ENCODE data around the gene POLD2. TPM values are rescaled to one million over a fixed set of nuclear protein-coding genes. Genes with fewer than 3 reads are reported as not detected.
A peak's percentile ranks its signal among the peaks of the same experiment; 100 is the strongest.

POLD2 gene
- total and polyA plus RNA-seq, 2 of the 4 experiments (the other 2 are of a cell fraction), result 142 to 163 TPM

GRCh38 chr7:44121761-44122420 lies 1.5 kb downstream of the POLD2 start:
- DNase-seq (no peak), ATAC-seq (ENCODE audit: low read depth) (no peak)
- Histone ChIP-seq H4K8ac (ENCODE audit: low read depth in 2 of 2, low read length in 2 of 2) (peak overlapping the region in 1 of 2 experiments; percentile 47; a peak in 1 of 4 replicates), H3K4ac (ENCODE audit: low read depth, low read length) (no peak overlapping the region), H3K9me3 (ENCODE audit: control insufficient read depth, insufficient read depth, low read length) (no peaks in the 10 kb centered on the region), H2AFZ (replicated peaks; ENCODE audit: low read length, poor library complexity) (no peak overlapping the region), H3K9me1 (ENCODE audit: insufficient read depth, low read length) (peaks cover 16% of the 10 kb centered on the region), H3K4me1 (ENCODE audit: control insufficient read depth, insufficient read depth, low read length) (peaks cover 6% of the 10 kb centered on the region), H3K36me3 (ENCODE audit: control insufficient read depth, insufficient read depth, low read length) (peaks cover 30% of the 10 kb centered on the region), H3K27me3 (ENCODE audit: control insufficient read depth, insufficient read depth, low read length) (no peaks in the 10 kb centered on the region), H3K18ac (ENCODE audit: low read depth, low read length) (no peak overlapping the region), H2BK5ac (ENCODE audit: low read depth, low read length, poor library complexity, severe bottlenecking) (no peak overlapping the region), H3K79me1 (ENCODE audit: low read depth in 1 of 2, low read length in 2 of 2) (peaks cover 17 to 52% of the 10 kb centered on the region in 2 experiments), H3K9ac (ENCODE audit: low read depth, low read length) (no peak overlapping the region), H3K4me3 (ENCODE audit: insufficient read depth, low read depth, low read length) (no peak overlapping the region), H2AK9ac (replicated peaks; ENCODE audit: low read depth, low read length, poor library complexity) (peak overlapping the region; percentile 62), H2BK15ac (ENCODE audit: low read depth, low read length) (no peak overlapping the region), H4K20me1 (ENCODE audit: insufficient read depth, low read length) (no peaks in the 10 kb centered on the region; the same call in 1 of the 2 replicates), H2BK120ac (ENCODE audit: low read depth, low read length) (no peak overlapping the region), H3K56ac (ENCODE audit: extremely low read depth, insufficient read depth, low read length) (no peak overlapping the region), H3K23ac (ENCODE audit: low read depth, low read length) (no peak overlapping the region; the same call in 1 of the 2 replicates), H3K4me2 (ENCODE audit: low read depth, low read length) (no peak overlapping the region), H2AK5ac (ENCODE audit: low read depth, low read length) (peak overlapping the region; percentile 32; the same call in 1 of the 2 replicates), H4K5ac (ENCODE audit: low read depth, low read length) (no peak overlapping the region), H4K91ac (ENCODE audit: insufficient read depth, low read depth, low read length) (no peak overlapping the region), H2BK20ac (ENCODE audit: low read depth, low read length) (no peak overlapping the region), H3K27ac (ENCODE audit: insufficient read depth, low read length) (no peak overlapping the region), H3K14ac (replicated peaks; ENCODE audit: low read depth, low read length) (0 out of 2 replicates have a peak overlapping the region, but pooled peaks have one; percentile 23)
- WGBS, 2 experiments (ENCODE audit: extremely low coverage in 2 of 2, insufficient read length in 1 of 2), result 95% methylated on average over 7 of the region's 12 CpGs; no CpG with 5 or more reads in 1 of the 2 experiments
- no TSS peak for BruUV-seq (replicated peaks)
- intact Hi-C loops (cut with micrococcal nuclease), result loop anchor here (2.0 kb wide), 1 partner anchor 39 kb away; the partner anchor contains the start of gene POLM
- in situ Hi-C loops (cut with MboI; ENCODE audit: low sequenced_read_pairs), result loop anchor here (10.0 kb wide), 1 partner anchor 73 kb away; no protein-coding TSS in a partner anchor
- POLR2A ChIA-PET (ENCODE audit: unreplicated experiment), result no interaction called here
- CTCF ChIA-PET, result no interaction called here
- dilution Hi-C loops (cut with HindIII; ENCODE audit: low sequenced_read_pairs, unreplicated experiment), result no loop called here
- TF ChIP-seq ELK1 (IDR thresholded peaks at IDR 0.05; ENCODE audit: borderline replicate concordance, low read depth, low read length), result no peak
- no peak for TF ChIP-seq BHLHE40 (IDR thresholded peaks at IDR 0.05; ENCODE audit: low read depth, low read length)
- TF ChIP-seq FOS (IDR thresholded peaks at IDR 0.05; ENCODE audit: low read depth, low read length), result no peak
- no peak for TF ChIP-seq CTCF (conservative IDR thresholded peaks at IDR 0.05; ENCODE audit: low read depth, low read length)
- TF ChIP-seq RCOR1 (IDR thresholded peaks at IDR 0.05; ENCODE audit: insufficient replicate concordance, low read length), result no peak
- no peak for TF ChIP-seq NFE2L2 (IDR thresholded peaks at IDR 0.05; ENCODE audit: low read depth, low read length)
- no peak for TF ChIP-seq CHD1 (IDR thresholded peaks at IDR 0.05; ENCODE audit: low read depth, low read length)
- no peak for TF ChIP-seq MAFK (IDR thresholded peaks at IDR 0.05; ENCODE audit: low read depth, low read length)
- TF ChIP-seq USF2 (IDR thresholded peaks at IDR 0.05; ENCODE audit: low read depth, low read length), result no peak
- TF ChIP-seq CEBPB (IDR thresholded peaks at IDR 0.05; ENCODE audit: low read depth, low read length), result no peak
- no peak for TF ChIP-seq MXI1 (IDR thresholded peaks at IDR 0.05; ENCODE audit: borderline replicate concordance, low read depth, low read length)
- no peak for TF ChIP-seq RFX5 (IDR thresholded peaks at IDR 0.05; ENCODE audit: low read depth, low read length)
- TF ChIP-seq POLR2A (IDR thresholded peaks at IDR 0.05; ENCODE audit: low read depth, low read length), result no peak
- no peak for TF ChIP-seq RAD21 (IDR thresholded peaks at IDR 0.05; ENCODE audit: low read length)
- no peak for TF ChIP-seq MAZ (IDR thresholded peaks at IDR 0.05; ENCODE audit: borderline replicate concordance, low read depth, low read length)
